K562 (cell line): Measurements from ENCODE around the gene NCOR2. TPM values are rescaled to one million over a fixed set of nuclear protein-coding genes. Genes with fewer than 3 reads are reported as not detected.
A peak's percentile ranks its signal among the peaks of the same experiment; 100 is the strongest.

ENCODE experiments used
- ADNP ChIP-seq: fragments of 200-800 bp; sonication (Bioruptor generic); IDR thresholded peaks from 2 replicates; pipeline ENCODE4 v1.6.1; 2016; ENCODE audit warnings: missing genetic modification characterization, missing compliant biosample characterization
- ARHGAP35 ChIP-seq: fragments of 450-650 bp; IDR thresholded peaks from 2 replicates; pipeline ENCODE4 v1.6.1; 2018; ENCODE audit not compliant: partially characterized antibody
- ATF6 ChIP-seq: sonication (generic); formaldehyde crosslinking; IDR thresholded peaks from 2 replicates; pipeline ENCODE4 v1.4.0; 2020; ENCODE audit warnings: mild to moderate bottlenecking, missing genetic modification reagents
- CHD2 ChIP-seq: IDR thresholded peaks from 2 replicates; pipeline ENCODE4 v1.6.1; 2011; ENCODE audit warnings: low read depth, low read length
- CREM ChIP-seq: IDR thresholded peaks from 2 replicates; pipeline ENCODE4 v1.6.1; 2014; ENCODE audit warnings: antibody characterized with exemption, low read depth
- DDX20 ChIP-seq: fragments of 450-650 bp; IDR thresholded peaks from 2 replicates; pipeline ENCODE4 v1.6.1; 2016; ENCODE audit warnings: missing genetic modification characterization, low read depth, mild to moderate bottlenecking, missing compliant biosample characterization, moderate library complexity
- GTF2F1 ChIP-seq: IDR thresholded peaks from 2 replicates; pipeline ENCODE4 v1.6.1; 2011; ENCODE audit warnings: low read depth, low read length, improper control_type of control experiment
- HDAC2 ChIP-seq: fragments of 450-650 bp; IDR thresholded peaks from 2 replicates; pipeline ENCODE4 v1.6.1; 2016; ENCODE audit warnings: mild to moderate bottlenecking
- HEY1 ChIP-seq: fragments of 250-450 bp; sonication (Bioruptor Pico); IDR thresholded peaks from 2 replicates; pipeline ENCODE4 v1.5.0; 2020; ENCODE audit warnings: mild to moderate bottlenecking, moderate library complexity, borderline replicate concordance
- ID3 ChIP-seq, 2 experiments: fragments of 250-450 bp in 1 of 2; fragments of 450-650 bp in 1 of 2; sonication (Bioruptor Pico) in 1 of 2; IDR thresholded peaks; 2 replicates each; pipeline versions ENCODE4 v1.6.1 to v1.8.0; 2016 to 2021; ENCODE audit warnings: mild to moderate bottlenecking in 2 of 2, moderate library complexity in 2 of 2, missing compliant biosample characterization in 1 of 2, missing genetic modification characterization in 1 of 2
- IRF2 ChIP-seq: sonication (generic); formaldehyde crosslinking; IDR thresholded peaks from 2 replicates; pipeline ENCODE4 v1.8.1; 2022; ENCODE audit warnings: mild to moderate bottlenecking, missing genetic modification reagents
- KLF1 ChIP-seq: fragments of 450-650 bp; IDR thresholded peaks from 2 replicates; pipeline ENCODE4 v1.6.1; 2016; ENCODE audit warnings: missing genetic modification characterization, missing compliant biosample characterization
- MAX ChIP-seq: sonication (generic); formaldehyde crosslinking; IDR thresholded peaks from 2 replicates; pipeline ENCODE4 v1.9.0; 2022; ENCODE audit warnings: mild to moderate bottlenecking, missing genetic modification reagents
- NFATC3 ChIP-seq: fragments of 450-650 bp; IDR thresholded peaks from 2 replicates; pipeline ENCODE4 v1.6.1; 2017; ENCODE audit warnings: mild to moderate bottlenecking
- NFIC ChIP-seq: fragments of 450-650 bp; IDR thresholded peaks from 2 replicates; pipeline ENCODE4 v1.6.1; 2017; ENCODE audit warnings: mild to moderate bottlenecking, inconsistent platforms
- PPARD ChIP-seq: fragments of 250-450 bp; sonication (Bioruptor Pico); IDR thresholded peaks from 2 replicates; pipeline ENCODE4 v1.8.0; 2022; ENCODE audit warnings: inconsistent platforms, mild to moderate bottlenecking, moderate library complexity
- RAD21 ChIP-seq, 2 experiments: fragments of 250-450 bp in 1 of 2; fragments of 450-650 bp in 1 of 2; sonication (Bioruptor Pico) in 1 of 2; formaldehyde crosslinking in 1 of 2; IDR thresholded peaks in 1 of 2; conservative IDR thresholded peaks in 1 of 2; 2 replicates each; pipeline versions ENCODE4 v1.4.0 to v1.8.0; 2020 to 2022; ENCODE audit warnings: mild to moderate bottlenecking in 2 of 2, moderate library complexity in 1 of 2
- RBM25 ChIP-seq: fragments of 200-400 bp; formaldehyde crosslinking; IDR thresholded peaks from 2 replicates; pipeline ENCODE4 v1.6.1; 2018; ENCODE audit warnings: low read length, low read depth, moderate library complexity; ENCODE audit not compliant: severe bottlenecking
- SIN3A ChIP-seq, 2 experiments: fragments of 150-350 bp in 1 of 2; IDR thresholded peaks; 2 replicates each; pipeline ENCODE4 v1.6.1; 2011 to 2016; ENCODE audit warnings: borderline replicate concordance in 2 of 2, low read depth in 2 of 2, low read length in 2 of 2, mild to moderate bottlenecking in 2 of 2, moderate library complexity in 2 of 2; ENCODE audit not compliant: control insufficient read depth in 1 of 2
- SREBF2 ChIP-seq: sonication (generic); formaldehyde crosslinking; IDR thresholded peaks from 2 replicates; pipeline ENCODE4 v1.4.0; 2020; ENCODE audit warnings: mild to moderate bottlenecking, missing genetic modification reagents
- ZBTB34 ChIP-seq: fragments of 250-450 bp; sonication (Bioruptor Pico); IDR thresholded peaks from 2 replicates; pipeline ENCODE4 v1.8.0; 2021; ENCODE audit warnings: mild to moderate bottlenecking, moderate library complexity
- ZNF347 ChIP-seq: fragments of 450-650 bp; formaldehyde crosslinking; IDR thresholded peaks from 2 replicates; pipeline ENCODE4 v1.4.0; 2020; ENCODE audit warnings: low read depth, mild to moderate bottlenecking, moderate library complexity
- ZNF561 ChIP-seq: fragments of 450-650 bp; formaldehyde crosslinking; conservative IDR thresholded peaks from 2 replicates; pipeline ENCODE4 v1.4.0; 2020; ENCODE audit warnings: mild to moderate bottlenecking, moderate library complexity
- ZNF583 ChIP-seq: fragments of 250-450 bp; sonication (Bioruptor Pico); IDR thresholded peaks from 2 replicates; pipeline ENCODE4 v1.4.0; 2020
- ZNF778 ChIP-seq: fragments of 450-650 bp; formaldehyde crosslinking; IDR thresholded peaks from 2 replicates; pipeline ENCODE4 v1.4.0; 2020; ENCODE audit warnings: mild to moderate bottlenecking, moderate library complexity
- polyA plus RNA-seq, 8 experiments: library from polyadenylated mRNA; depleted of rRNA in 4 of 8; stranded (reverse) in 5 of 8; unstranded in 3 of 8; fragments of >200 nt; fragmentation: Nextera tagmentation in 2 of 8; fragmentation: Illumina TruSeq in 1 of 8; extraction: Ambion mirVana in 2 of 8; extraction: Trizol in 1 of 8; gene quantifications; 2 replicates each; pipeline versions ENCODE4 v1.2.1 to v1.2.3, GENCODE V29; 2011 to 2014; ENCODE audit warnings: inconsistent platforms in 1 of 8, missing spikeins in 1 of 8
- total RNA-seq, 7 experiments: library from RNA; depleted of rRNA in 6 of 7; stranded (reverse); fragments of >200 nt in 6 of 7; fragmentation: Illumina TruSeq in 2 of 7; extraction: Trizol in 2 of 7; gene quantifications; 2 replicates each; pipeline versions ENCODE4 v1.2.1 to v1.2.3, GENCODE V29; 2011 to 2021; ENCODE audit warnings: low replicate concordance in 1 of 7

Gene NCOR2
- total and polyA plus RNA-seq, 9 of the 15 experiments (the other 6 are each of a cell fraction or from before 2014, with no cell fraction given), result 0.18 to 126 (median 8.4) TPM

GRCh38 chr12:124609041-124609989 is 41.9 kb upstream of the NCOR2 start (continued):
- TF ChIP-seq ATF6 (CRISPR knock-in tag), result no peak
- TF ChIP-seq MAX (CRISPR knock-in tag), result no peak; the same call in 1 of the 2 replicates
- peak; percentile 88 for TF ChIP-seq HDAC2
- TF ChIP-seq CHD2, result no peak
- TF ChIP-seq ZNF778, result no peak
- no peak for TF ChIP-seq HEY1 (CRISPR knock-in tag)
- no peak for TF ChIP-seq IRF2
- TF ChIP-seq SIN3A (IDR thresholded peaks at IDR 0.05; ENCODE audit: borderline replicate concordance in 2 of 2, control insufficient read depth in 1 of 2, low read depth in 2 of 2, low read length in 2 of 2), result peak in 1 of 2 experiments; percentile 34; a peak in 1 of 4 replicates
- TF ChIP-seq DDX20 (tag), result no peak
- TF ChIP-seq NFIC, result peak; percentile 96
- TF ChIP-seq PPARD (CRISPR knock-in tag), result no peak
- TF ChIP-seq ARHGAP35, result no peak
- TF ChIP-seq NFATC3, result no peak
- TF ChIP-seq ZBTB34 (CRISPR knock-in tag), result no peak
- TF ChIP-seq KLF1 (tag), result no peak
- TF ChIP-seq SREBF2 (CRISPR knock-in tag), result no peak
- no peak for TF ChIP-seq RAD21 (CRISPR knock-in tag; conservative IDR thresholded peaks at IDR 0.05 in 1 of 2, IDR thresholded peaks at IDR 0.05 in 1 of 2)
- TF ChIP-seq CREM, result peak; percentile 24; the same call in 1 of the 2 replicates
- no peak for TF ChIP-seq ZNF561 (CRISPR knock-in tag)
- TF ChIP-seq ZNF583, result no peak
- TF ChIP-seq ID3 (CRISPR knock-in tag; IDR thresholded peaks at IDR 0.05), result no peak
- no peak for TF ChIP-seq ID3 (tag; IDR thresholded peaks at IDR 0.05)
- TF ChIP-seq RBM25, result peak; percentile 94
- TF ChIP-seq ADNP (tag), result peak; percentile 91
- TF ChIP-seq GTF2F1, result no peak
- no peak for TF ChIP-seq ZNF347 (CRISPR knock-in tag)
